ENCODE measurements around the gene CDK18. TPM values are rescaled to one million over a fixed set of nuclear protein-coding genes. Genes with fewer than 3 reads are reported as not detected.

CDK18 gene
- total and polyA plus RNA-seq, 9 of the 15 experiments (the other 6 are each of a cell fraction or from before 2014, with no cell fraction given), result 0.05 to 0.69 (median 0.17) TPM; not detected in 2

- CTCF ChIA-PET (ENCODE audit: low intra/inter-chr PET ratio), result interaction anchor here (0.6 to 1.0 kb wide), 2 partner anchors 140 to 150 kb away, joined by 3 read pairs; no protein-coding TSS in a partner anchor
- Histone ChIP-seq H3K4me1 (replicated peaks in 1 of 2; ENCODE audit: control insufficient read depth in 2 of 2, insufficient read depth in 2 of 2, low read length in 2 of 2) (peaks cover 3 to 5% of the 10 kb centered on the region in 2 experiments; a peak in 3 of 5 replicates), H3K27ac (ENCODE audit: extremely low read depth, low read depth, low read length) (no peak overlapping the region), H3K4me3 (no peak overlapping the region), H3K9ac (ENCODE audit: insufficient read depth in 1 of 2, low read depth in 2 of 2, low read length in 2 of 2) (no peak overlapping the region), H3K27me3 (ENCODE audit: control insufficient read depth in 2 of 2, insufficient read depth in 2 of 2, low read length in 2 of 2) (peaks cover 13 to 51% of the 10 kb centered on the region in 2 experiments), H3K79me2 (ENCODE audit: control insufficient read depth, insufficient read depth, low read length) (no peaks in the 10 kb centered on the region), H3K36me3 (ENCODE audit: control insufficient read depth, insufficient read depth, low read length) (no peaks in the 10 kb centered on the region), H4K20me1 (replicated peaks; ENCODE audit: control insufficient read depth, insufficient read depth, low read length) (peaks cover 11% of the 10 kb centered on the region; the same call in 1 of the 2 replicates), H3K4me2 (ENCODE audit: insufficient read depth, low read length) (no peak overlapping the region), H3K9me3 (replicated peaks; ENCODE audit: control insufficient read depth, insufficient read depth, low read depth, low read length) (no peaks in the 10 kb centered on the region), H2AFZ (ENCODE audit: low read depth, low read length) (no peak overlapping the region), H3K9me1 (ENCODE audit: control insufficient read depth, insufficient read depth, low read length) (no peaks in the 10 kb centered on the region)
- ATAC-seq (no peak), DNase-seq (ENCODE audit: extremely low read depth in 1 of 4, low spot score in 3 of 4) (no peak), FAIRE-seq (no peak)
- WGBS (ENCODE audit: insufficient coverage, low coverage, missing lambda C conversion rate), result 0% methylated on average over 6 of the region's 6 CpGs
- intact Hi-C loops (cut with micrococcal nuclease) (no loop called here), in situ Hi-C loops (cut with MboI) (loop anchor here (5.0 to 10.0 kb wide), 2 partner anchors 32 to 535 kb away; no protein-coding TSS in a partner anchor)
- POLR2A ChIA-PET, result no interaction called here
- TF ChIP-seq RBM14 (IDR thresholded peaks at IDR 0.05; ENCODE audit: borderline replicate concordance, insufficient read depth, low read depth, low read length) (no peak), NR2C2 (CRISPR knock-in tag; IDR thresholded peaks at IDR 0.05) (no peak), NR2C2 (tag; IDR thresholded peaks at IDR 0.05) (no peak), NEUROD1 (IDR thresholded peaks at IDR 0.05; ENCODE audit: borderline replicate concordance, low read depth, low read length, partially characterized antibody) (no peak), ZFP1 (CRISPR knock-in tag; IDR thresholded peaks at IDR 0.05) (no peak), ZNF384 (IDR thresholded peaks at IDR 0.05; ENCODE audit: low read depth, low read length) (no peak), MCM5 (IDR thresholded peaks at IDR 0.05; ENCODE audit: low read depth) (no peak), ZNF785 (CRISPR knock-in tag; IDR thresholded peaks at IDR 0.05) (no peak), ZFX (CRISPR knock-in tag; IDR thresholded peaks at IDR 0.05) (no peak), ILK (tag; IDR thresholded peaks at IDR 0.05; ENCODE audit: borderline replicate concordance, low read depth) (no peak), TCF3 (CRISPR knock-in tag; IDR thresholded peaks at IDR 0.05) (no peak), PHB (CRISPR knock-in tag; IDR thresholded peaks at IDR 0.05) (no peak), HEY1 (CRISPR knock-in tag; IDR thresholded peaks at IDR 0.05; ENCODE audit: borderline replicate concordance) (no peak), SUPT5H (IDR thresholded peaks at IDR 0.05) (no peak), NCOA6 (IDR thresholded peaks at IDR 0.05) (no peak)
- TF ChIP-seq, protein P1, sequence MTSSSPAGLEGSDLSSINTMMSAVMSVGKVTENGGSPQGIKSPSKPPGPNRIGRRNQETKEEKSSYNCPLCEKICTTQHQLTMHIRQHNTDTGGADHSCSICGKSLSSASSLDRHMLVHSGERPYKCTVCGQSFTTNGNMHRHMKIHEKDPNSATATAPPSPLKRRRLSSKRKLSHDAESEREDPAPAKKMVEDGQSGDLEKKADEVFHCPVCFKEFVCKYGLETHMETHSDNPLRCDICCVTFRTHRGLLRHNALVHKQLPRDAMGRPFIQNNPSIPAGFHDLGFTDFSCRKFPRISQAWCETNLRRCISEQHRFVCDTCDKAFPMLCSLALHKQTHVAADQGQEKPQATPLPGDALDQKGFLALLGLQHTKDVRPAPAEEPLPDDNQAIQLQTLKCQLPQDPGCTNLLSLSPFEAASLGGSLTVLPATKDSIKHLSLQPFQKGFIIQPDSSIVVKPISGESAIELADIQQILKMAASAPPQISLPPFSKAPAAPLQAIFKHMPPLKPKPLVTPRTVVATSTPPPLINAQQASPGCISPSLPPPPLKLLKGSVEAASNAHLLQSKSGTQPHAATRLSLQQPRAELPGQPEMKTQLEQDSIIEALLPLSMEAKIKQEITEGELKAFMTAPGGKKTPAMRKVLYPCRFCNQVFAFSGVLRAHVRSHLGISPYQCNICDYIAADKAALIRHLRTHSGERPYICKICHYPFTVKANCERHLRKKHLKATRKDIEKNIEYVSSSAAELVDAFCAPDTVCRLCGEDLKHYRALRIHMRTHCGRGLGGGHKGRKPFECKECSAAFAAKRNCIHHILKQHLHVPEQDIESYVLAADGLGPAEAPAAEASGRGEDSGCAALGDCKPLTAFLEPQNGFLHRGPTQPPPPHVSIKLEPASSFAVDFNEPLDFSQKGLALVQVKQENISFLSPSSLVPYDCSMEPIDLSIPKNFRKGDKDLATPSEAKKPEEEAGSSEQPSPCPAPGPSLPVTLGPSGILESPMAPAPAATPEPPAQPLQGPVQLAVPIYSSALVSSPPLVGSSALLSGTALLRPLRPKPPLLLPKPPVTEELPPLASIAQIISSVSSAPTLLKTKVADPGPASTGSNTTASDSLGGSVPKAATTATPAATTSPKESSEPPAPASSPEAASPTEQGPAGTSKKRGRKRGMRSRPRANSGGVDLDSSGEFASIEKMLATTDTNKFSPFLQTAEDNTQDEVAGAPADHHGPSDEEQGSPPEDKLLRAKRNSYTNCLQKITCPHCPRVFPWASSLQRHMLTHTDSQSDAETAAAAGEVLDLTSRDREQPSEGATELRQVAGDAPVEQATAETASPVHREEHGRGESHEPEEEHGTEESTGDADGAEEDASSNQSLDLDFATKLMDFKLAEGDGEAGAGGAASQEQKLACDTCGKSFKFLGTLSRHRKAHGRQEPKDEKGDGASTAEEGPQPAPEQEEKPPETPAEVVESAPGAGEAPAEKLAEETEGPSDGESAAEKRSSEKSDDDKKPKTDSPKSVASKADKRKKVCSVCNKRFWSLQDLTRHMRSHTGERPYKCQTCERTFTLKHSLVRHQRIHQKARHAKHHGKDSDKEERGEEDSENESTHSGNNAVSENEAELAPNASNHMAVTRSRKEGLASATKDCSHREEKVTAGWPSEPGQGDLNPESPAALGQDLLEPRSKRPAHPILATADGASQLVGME (CRISPR knock-in tag; IDR thresholded peaks at IDR 0.05), result no peak
- TF ChIP-seq, protein P2, sequence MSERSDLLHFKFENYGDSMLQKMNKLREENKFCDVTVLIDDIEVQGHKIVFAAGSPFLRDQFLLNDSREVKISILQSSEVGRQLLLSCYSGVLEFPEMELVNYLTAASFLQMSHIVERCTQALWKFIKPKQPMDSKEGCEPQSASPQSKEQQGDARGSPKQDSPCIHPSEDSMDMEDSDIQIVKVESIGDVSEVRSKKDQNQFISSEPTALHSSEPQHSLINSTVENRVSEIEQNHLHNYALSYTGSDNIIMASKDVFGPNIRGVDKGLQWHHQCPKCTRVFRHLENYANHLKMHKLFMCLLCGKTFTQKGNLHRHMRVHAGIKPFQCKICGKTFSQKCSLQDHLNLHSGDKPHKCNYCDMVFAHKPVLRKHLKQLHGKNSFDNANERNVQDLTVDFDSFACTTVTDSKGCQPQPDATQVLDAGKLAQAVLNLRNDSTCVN (CRISPR knock-in tag; IDR thresholded peaks at IDR 0.05), result no peak
- BruUV-seq (replicated peaks), result no TSS peak
Observed at GRCh38 chr1:205519541-205520131, 15.2 kb downstream of the CDK18 start.
